GM04503 (cell line): ENCODE results near the gene TNPO3.

Experiments
- DNase-seq: peaks from one replicate; pipeline ENCODE4 v3.0.0-alpha.2; 2012; ENCODE audit warnings: low read depth

TNPO3 gene

DNA sequence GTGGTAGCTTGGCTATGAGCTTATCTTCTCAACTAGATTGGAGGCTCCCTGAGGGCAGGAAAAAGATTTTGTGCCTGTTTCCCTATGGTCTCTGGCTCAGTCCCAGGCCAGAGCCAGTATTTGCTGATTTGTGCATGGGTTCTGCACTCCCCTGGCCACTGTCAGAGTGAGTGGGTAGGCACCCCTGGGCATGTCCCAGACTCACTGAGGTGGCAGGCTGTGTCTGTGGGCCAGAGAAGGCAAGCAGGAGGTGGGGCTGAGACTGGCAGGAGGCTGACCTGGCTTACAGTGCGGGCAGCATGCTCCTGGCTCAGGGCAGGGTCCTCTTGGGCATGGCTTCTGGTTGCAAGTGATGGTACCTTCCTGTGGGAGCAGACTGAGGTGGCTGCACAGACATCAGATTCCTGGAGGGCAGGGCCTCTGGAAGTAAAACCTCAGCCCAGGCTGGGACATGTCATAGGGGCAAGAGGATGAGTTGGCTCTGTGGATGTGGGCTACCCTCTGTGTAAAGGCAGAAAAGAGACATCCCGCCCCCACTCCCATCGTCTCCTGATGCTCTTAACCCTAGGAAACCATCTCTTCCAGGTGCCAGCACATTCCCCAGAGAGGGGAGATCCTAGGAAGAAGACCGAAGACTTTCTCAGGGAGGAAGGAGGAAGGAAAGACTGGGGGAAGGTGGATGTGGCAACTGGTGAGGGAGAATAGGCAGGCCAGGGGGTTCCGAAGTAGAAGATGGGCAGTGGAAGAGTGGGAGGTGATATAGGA lies 148.7 kb downstream of the TNPO3 start:
- DNase-seq = no peak

DNA sequence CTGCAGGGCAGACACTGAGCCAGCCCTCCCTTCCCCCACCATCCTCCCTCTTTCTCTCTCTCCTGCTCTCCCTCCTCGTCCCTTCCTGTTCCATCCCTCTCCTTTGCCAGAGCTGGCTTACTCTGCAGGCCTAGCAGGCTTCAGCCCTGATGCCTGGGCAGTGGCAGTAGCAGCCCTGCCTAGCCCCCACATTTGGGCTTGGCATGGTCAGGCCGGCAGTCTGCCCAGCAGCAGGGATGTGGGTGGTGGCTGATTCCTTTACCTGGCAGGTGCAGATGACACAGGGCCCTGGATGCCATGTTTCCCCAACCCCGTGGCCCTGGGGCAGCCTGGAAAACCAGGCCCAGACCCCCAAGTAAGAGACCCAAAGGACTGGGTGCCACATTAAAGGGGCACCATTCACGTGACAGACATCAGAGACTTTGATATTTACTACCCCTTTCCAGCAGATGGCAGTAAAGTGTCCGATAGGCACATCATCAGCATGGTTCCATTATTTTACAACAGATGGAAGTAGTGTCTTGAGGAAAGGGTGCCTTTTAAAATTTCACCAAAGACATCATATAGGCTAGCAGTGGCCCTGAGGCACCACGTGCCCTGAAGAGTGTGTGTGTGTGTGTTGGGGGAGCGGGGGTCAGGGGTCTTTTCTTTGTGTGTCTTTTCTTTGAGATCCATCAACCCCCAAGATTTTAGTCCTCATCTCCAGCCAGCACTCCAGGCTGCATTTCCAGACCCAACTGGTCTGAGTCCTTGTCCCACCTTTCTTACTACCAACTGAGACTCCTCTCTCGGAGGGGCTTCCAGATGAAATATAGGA lies 150.3 kb downstream of the TNPO3 start:
- no peak for DNase-seq
